Gastroesophageal sphincter (tissue), 3 donors: ENCODE data around the gene TADA2B.

ENCODE experiments used
- POLR2A ChIP-seq, 2 donors: fragments of 450-650 bp; IDR thresholded peaks; one replicate each; pipeline ENCODE4 v1.6.1; 2017; ENCODE audit warnings: antibody characterized with exemption in 2 of 2, mild to moderate bottlenecking in 2 of 2, moderate library complexity in 1 of 2
- TF ChIP-seq, protein P1 (sequence below), 4 experiments: fragments of 200-600 bp in 2 of 4; fragments of 450-650 bp in 2 of 4; sonication (generic) in 1 of 4; IDR thresholded peaks; one replicate each; pipeline ENCODE4 v1.5.1; 2017 to 2019; ENCODE audit warnings: antibody characterized with exemption in 4 of 4, mild to moderate bottlenecking in 2 of 4, moderate library complexity in 2 of 4

DNA sequence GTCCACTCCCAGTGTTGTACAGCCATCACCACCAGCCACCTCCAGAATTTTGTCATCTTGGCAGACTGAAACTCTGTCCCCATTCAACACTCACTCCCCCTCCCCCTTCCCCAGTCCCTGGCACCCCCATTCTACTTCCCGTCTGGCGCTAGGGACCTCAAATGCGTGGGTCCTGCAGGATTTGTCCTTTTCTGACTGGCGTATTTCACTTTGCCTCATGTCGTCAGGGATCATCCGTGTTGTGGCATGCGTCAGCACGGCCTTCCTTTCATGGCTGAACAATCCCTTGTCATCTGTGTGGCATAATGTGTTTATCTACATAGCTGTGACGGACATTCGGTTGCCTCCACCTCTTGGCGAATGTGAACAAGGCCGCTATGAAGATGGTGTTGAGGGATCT is 5.5 kb downstream of the TADA2B start:
- TF ChIP-seq, protein P1, sequence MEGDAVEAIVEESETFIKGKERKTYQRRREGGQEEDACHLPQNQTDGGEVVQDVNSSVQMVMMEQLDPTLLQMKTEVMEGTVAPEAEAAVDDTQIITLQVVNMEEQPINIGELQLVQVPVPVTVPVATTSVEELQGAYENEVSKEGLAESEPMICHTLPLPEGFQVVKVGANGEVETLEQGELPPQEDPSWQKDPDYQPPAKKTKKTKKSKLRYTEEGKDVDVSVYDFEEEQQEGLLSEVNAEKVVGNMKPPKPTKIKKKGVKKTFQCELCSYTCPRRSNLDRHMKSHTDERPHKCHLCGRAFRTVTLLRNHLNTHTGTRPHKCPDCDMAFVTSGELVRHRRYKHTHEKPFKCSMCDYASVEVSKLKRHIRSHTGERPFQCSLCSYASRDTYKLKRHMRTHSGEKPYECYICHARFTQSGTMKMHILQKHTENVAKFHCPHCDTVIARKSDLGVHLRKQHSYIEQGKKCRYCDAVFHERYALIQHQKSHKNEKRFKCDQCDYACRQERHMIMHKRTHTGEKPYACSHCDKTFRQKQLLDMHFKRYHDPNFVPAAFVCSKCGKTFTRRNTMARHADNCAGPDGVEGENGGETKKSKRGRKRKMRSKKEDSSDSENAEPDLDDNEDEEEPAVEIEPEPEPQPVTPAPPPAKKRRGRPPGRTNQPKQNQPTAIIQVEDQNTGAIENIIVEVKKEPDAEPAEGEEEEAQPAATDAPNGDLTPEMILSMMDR (IDR thresholded peaks at IDR 0.05): no peak
- TF ChIP-seq POLR2A (IDR thresholded peaks at IDR 0.05): no peak
